H1 (cell line): Measurements from ENCODE around the gene BOD1L2. TPM values are rescaled to one million over a fixed set of nuclear protein-coding genes. Genes with fewer than 3 reads are reported as not detected.

Source experiments
- CTCF ChIA-PET: fragments of 300-600 bp; sonication (Branson Sonifier 250); formaldehyde crosslinking; loops from one replicate; lab custom pipeline; 2021; ENCODE audit not compliant: partially characterized antibody; lab: Charles Lee
- POLR2A ChIA-PET: fragments of 300-600 bp; sonication (Branson Sonifier 250); formaldehyde crosslinking; loops from one replicate; lab custom pipeline; 2021; ENCODE audit warnings: inconsistent platforms; ENCODE audit not compliant: partially characterized antibody; lab: Charles Lee
- DNase-seq, 2 experiments: peaks; one replicate each; pipeline versions ENCODE4 v3.0.0 to v3.0.0-alpha.2; 2010 to 2022; ENCODE audit warnings: low spot score in 2 of 2, low read depth in 1 of 2, mixed read lengths in 1 of 2
- FAIRE-seq: peaks from 2 replicates; lab custom pipeline; 2011; peaks lifted over from hg19 to GRCh38; lab: Jason Lieb, UNC
- H2AFZ ChIP-seq: 2 replicates; pipeline ENCODE4 v1.8.1; 2012; ENCODE audit warnings: low read length, inconsistent platforms
- H2AK5ac ChIP-seq: 2 replicates; pipeline ENCODE4 v1.6.1; 2013; ENCODE audit warnings: low read depth, low read length
- H2BK120ac ChIP-seq: replicated peaks from 2 replicates; pipeline ENCODE3; 2013; ENCODE audit warnings: low read depth, low read length, inconsistent platforms
- H2BK12ac ChIP-seq: 2 replicates; pipeline ENCODE4 v1.6.1; 2013; ENCODE audit warnings: low read depth, low read length
- H2BK15ac ChIP-seq: 2 replicates; pipeline ENCODE4 v1.6.1; 2013; ENCODE audit warnings: low read length
- H2BK20ac ChIP-seq: 2 replicates; pipeline ENCODE4 v1.6.1; 2013; ENCODE audit warnings: low read length
- H2BK5ac ChIP-seq: 2 replicates; pipeline ENCODE4 v1.6.1; 2013; ENCODE audit warnings: low read depth, low read length
- H3K14ac ChIP-seq: 2 replicates; pipeline ENCODE4 v1.6.1; 2013; ENCODE audit warnings: inconsistent platforms; ENCODE audit not compliant: insufficient read length
- H3K18ac ChIP-seq: 2 replicates; pipeline ENCODE4 v1.6.1; 2013; ENCODE audit warnings: low read length; ENCODE audit errors: extremely low read depth
- H3K23ac ChIP-seq: 2 replicates; pipeline ENCODE4 v1.6.1; 2013; ENCODE audit warnings: inconsistent platforms; ENCODE audit not compliant: insufficient read length
- H3K23me2 ChIP-seq: 2 replicates; pipeline ENCODE4 v1.6.1; 2013; ENCODE audit warnings: low read depth, low read length
- H3K27ac ChIP-seq: 2 replicates; pipeline ENCODE4 v1.6.1; 2011; ENCODE audit warnings: low read depth, low read length, inconsistent platforms
- H3K27me3 ChIP-seq, 4 experiments: replicated peaks in 1 of 4; 1 replicate in 1 of 4; 2 replicates in 3 of 4; pipeline versions ENCODE4 v1.6.1 to v1.8.1; 2011 to 2013; ENCODE audit warnings: low read length in 3 of 4, mild to moderate bottlenecking in 3 of 4, inconsistent platforms in 2 of 4, mixed read lengths in 2 of 4, moderate library complexity in 1 of 4; ENCODE audit not compliant: control insufficient read depth in 3 of 4, insufficient read depth in 3 of 4; ENCODE audit errors: extremely low read depth in 1 of 4
- H3K36me3 ChIP-seq, 4 experiments: 2 replicates each; pipeline versions ENCODE4 v1.6.1 to v1.8.1; 2011 to 2013; ENCODE audit warnings: mild to moderate bottlenecking in 4 of 4, low read length in 3 of 4, moderate library complexity in 2 of 4, control low read depth in 1 of 4, inconsistent platforms in 1 of 4; ENCODE audit not compliant: insufficient read depth in 4 of 4, control insufficient read depth in 2 of 4
- H3K4ac ChIP-seq: replicated peaks from 2 replicates; pipeline ENCODE3; 2013; ENCODE audit warnings: low read length, low read depth, mixed read lengths, inconsistent platforms; ENCODE audit not compliant: insufficient read length
- H3K4me1 ChIP-seq, 4 experiments: replicated peaks in 1 of 4; 1 replicate in 1 of 4; 2 replicates in 3 of 4; pipeline versions ENCODE4 v1.6.1 to v1.8.1; 2011 to 2013; ENCODE audit warnings: low read length in 3 of 4, inconsistent platforms in 2 of 4, mixed read lengths in 1 of 4; ENCODE audit not compliant: insufficient read depth in 4 of 4, control insufficient read depth in 3 of 4
- H3K4me2 ChIP-seq, 2 experiments: 2 replicates each; pipeline versions ENCODE4 v1.6.1 to v1.8.1; 2011 to 2013; ENCODE audit warnings: low read depth in 2 of 2, low read length in 2 of 2, control low read depth in 1 of 2, inconsistent platforms in 1 of 2, mild to moderate bottlenecking in 1 of 2; ENCODE audit not compliant: insufficient read depth in 1 of 2
- H3K4me3 ChIP-seq, 4 experiments: fragments of 200-600, 300-600 bp in 1 of 4; sonication (generic), shearing (Covaris generic), sonication (Bioruptor Twin) in 1 of 4; 2 replicates each; pipeline versions ENCODE4 v1.5.1 to v1.8.1; 2011 to 2016; ENCODE audit warnings: low read length in 4 of 4, low read depth in 3 of 4, control low read depth in 2 of 4, inconsistent platforms in 2 of 4, mild to moderate bottlenecking in 2 of 4, mixed read lengths in 1 of 4, moderate library complexity in 1 of 4; ENCODE audit not compliant: insufficient read depth in 2 of 4; ENCODE audit errors: extremely low read depth in 1 of 4
- H3K56ac ChIP-seq: replicated peaks from 2 replicates; pipeline ENCODE3; 2013; ENCODE audit warnings: low read depth, mild to moderate bottlenecking, mixed read lengths, low read length, inconsistent platforms; ENCODE audit not compliant: insufficient read length
- H3K79me1 ChIP-seq: 2 replicates; pipeline ENCODE4 v1.6.1; 2013; ENCODE audit warnings: low read depth, low read length, control low read depth
- H3K79me2 ChIP-seq, 2 experiments: 2 replicates each; pipeline versions ENCODE4 v1.6.1 to v1.8.1; 2012 to 2013; ENCODE audit warnings: low read length in 2 of 2, mild to moderate bottlenecking in 2 of 2, inconsistent platforms in 1 of 2; ENCODE audit not compliant: insufficient read depth in 2 of 2, control insufficient read depth in 1 of 2
- H3K9ac ChIP-seq, 4 experiments: replicated peaks in 1 of 4; 1 replicate in 1 of 4; 2 replicates in 3 of 4; pipeline versions ENCODE4 v1.6.1 to v1.8.1; 2011 to 2013; ENCODE audit warnings: low read depth in 3 of 4, low read length in 3 of 4, control low read depth in 2 of 4, mild to moderate bottlenecking in 2 of 4, moderate library complexity in 2 of 4, inconsistent platforms in 1 of 4; ENCODE audit errors: extremely low read depth in 1 of 4
- H3K9me3 ChIP-seq, 2 experiments: 2 replicates each; pipeline versions ENCODE4 v1.6.1 to v1.8.1; 2012 to 2013; ENCODE audit warnings: mild to moderate bottlenecking in 2 of 2, moderate library complexity in 2 of 2, control low read depth in 1 of 2, inconsistent platforms in 1 of 2, low read depth in 1 of 2, low read length in 1 of 2, mixed read lengths in 1 of 2; ENCODE audit not compliant: insufficient read depth in 2 of 2
- H4K20me1 ChIP-seq, 2 experiments: replicated peaks in 1 of 2; 2 replicates each; pipeline versions ENCODE3 to v1.8.1; 2011 to 2013; ENCODE audit warnings: inconsistent platforms in 2 of 2, low read length in 2 of 2, mild to moderate bottlenecking in 1 of 2; ENCODE audit not compliant: insufficient read depth in 2 of 2, control insufficient read depth in 1 of 2
- H4K5ac ChIP-seq: 2 replicates; pipeline ENCODE4 v1.6.1; 2013; ENCODE audit warnings: low read length, low read depth, mixed read lengths, inconsistent platforms; ENCODE audit not compliant: insufficient read length
- H4K8ac ChIP-seq: 2 replicates; pipeline ENCODE4 v1.8.0; 2013; ENCODE audit warnings: mild to moderate bottlenecking, moderate library complexity, low read length, inconsistent platforms; ENCODE audit not compliant: insufficient read depth; ENCODE audit errors: extremely low read depth
- H4K91ac ChIP-seq: replicated peaks from 2 replicates; pipeline ENCODE3; 2013; ENCODE audit warnings: low read length, mixed read lengths, inconsistent platforms; ENCODE audit not compliant: insufficient read length
- CHD2 ChIP-seq: IDR thresholded peaks from 2 replicates; pipeline ENCODE4 v1.6.1; 2012; ENCODE audit warnings: low read length, improper control_type of control experiment
- CTBP2 ChIP-seq: IDR thresholded peaks from 2 replicates; pipeline ENCODE4 v1.7.0; 2011; ENCODE audit warnings: borderline replicate concordance, mild to moderate bottlenecking, moderate library complexity, mixed read lengths, low read length; ENCODE audit not compliant: insufficient read depth, insufficient read length
- EZH2 ChIP-seq: fragments of 200-600 bp; sonication (generic); IDR thresholded peaks from 2 replicates; pipeline ENCODE4 v1.7.1; 2012; ENCODE audit warnings: low read depth, mild to moderate bottlenecking, moderate library complexity, low read length, inconsistent platforms; ENCODE audit not compliant: severe bottlenecking
- HDAC6 ChIP-seq: IDR thresholded peaks from one replicate; pipeline ENCODE4 v1.7.1; 2012; ENCODE audit warnings: low read depth, mild to moderate bottlenecking, inconsistent platforms, low read length, moderate library complexity
- JUN ChIP-seq: IDR thresholded peaks from 2 replicates; pipeline ENCODE4 v1.6.1; 2011; ENCODE audit warnings: low read depth, mild to moderate bottlenecking, improper control_type of control experiment, low read length
- KDM1A ChIP-seq: fragments of 200-600, 300-600 bp; sonication (generic); IDR thresholded peaks from 2 replicates; pipeline ENCODE4 v1.7.1; 2016; ENCODE audit warnings: mild to moderate bottlenecking, low read length, borderline replicate concordance
- KDM4A ChIP-seq: IDR thresholded peaks from one replicate; pipeline ENCODE4 v1.7.1; 2012; ENCODE audit warnings: low read depth, mild to moderate bottlenecking, moderate library complexity, low read length, inconsistent platforms; ENCODE audit not compliant: severe bottlenecking
- MAFK ChIP-seq: IDR thresholded peaks from 2 replicates; pipeline ENCODE4 v1.6.1; 2012; ENCODE audit warnings: low read depth, mild to moderate bottlenecking, improper control_type of control experiment, low read length
- RFX5 ChIP-seq: IDR thresholded peaks from 2 replicates; pipeline ENCODE4 v1.6.1; 2011; ENCODE audit warnings: low read depth, low read length, improper control_type of control experiment, borderline replicate concordance
- WGBS, 2 experiments: shearing (Covaris generic) in 1 of 2; methylation state at CpG; one replicate each; pipeline versions ENCODE4 v1.1.6 to v1.1.7; 2013 to 2015; ENCODE audit warnings: low lambda C conversion rate in 2 of 2, mixed read lengths in 2 of 2, inconsistent platforms in 1 of 2, low coverage in 1 of 2, missing lambda C conversion rate in 1 of 2; ENCODE audit not compliant: insufficient replicate concordance in 2 of 2, insufficient coverage in 1 of 2, insufficient read length in 1 of 2; ENCODE audit errors: extremely low coverage in 1 of 2, missing lambda C conversion rate in 1 of 2; 5-methylcytosine and 5-hydroxymethylcytosine counted together
- polyA plus RNA-seq, 7 experiments: library from polyadenylated mRNA; depleted of rRNA in 3 of 7; stranded (reverse) in 5 of 7; unstranded in 2 of 7; fragments of >200 nt in 5 of 7; fragments of 200-250 nt in 2 of 7; gene quantifications; 1 replicate in 5 of 7; 2 replicates in 1 of 7; 4 replicates in 1 of 7; pipeline versions ENCODE4 v1.2.1 to v1.2.3, GENCODE V29; 2011 to 2013; ENCODE audit warnings: missing spikeins in 2 of 7, mixed read lengths in 2 of 7
- total RNA-seq: library from RNA; stranded (reverse); fragmentation: NEBNext Ultra II Directional; extraction: Animal tissue kit (Norgen Biotek cat#: 25700); gene quantifications from 2 replicates; pipeline ENCODE4 v1.2.1, GENCODE V29; 2021

The BOD1L2 gene
- total and polyA plus RNA-seq, 2 of the 8 experiments (the other 6 are each of a cell fraction or from before 2014, with no cell fraction given), result not detected

DNA sequence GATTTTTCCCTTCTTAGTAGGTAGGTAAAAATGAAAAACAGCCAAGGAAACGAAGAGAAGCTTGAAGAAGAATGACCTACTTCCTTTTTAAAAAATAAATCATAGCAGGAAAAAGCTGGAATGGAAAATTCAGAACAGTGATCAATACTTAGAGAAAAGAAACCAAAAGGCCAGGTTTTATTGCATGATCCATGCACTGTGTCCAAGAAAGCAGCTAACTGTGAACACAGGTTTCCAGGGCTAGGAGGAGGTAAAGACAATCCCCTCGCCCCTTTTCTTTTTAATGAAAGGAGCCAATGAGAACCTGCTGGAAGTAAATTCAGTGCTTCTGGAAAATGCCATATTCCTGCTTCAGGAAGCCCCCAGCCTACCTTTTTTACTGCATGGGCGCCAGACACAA, 47.2 kb downstream of the BOD1L2 start:
- Histone ChIP-seq H3K36me3 (no peaks in the 10 kb centered on the region), H3K9me3 (no peaks in the 10 kb centered on the region), H2BK5ac (no peak overlapping the region), H3K4me1 (no peaks in the 10 kb centered on the region), H3K79me1 (no peaks in the 10 kb centered on the region), H2BK12ac (no peak overlapping the region), H4K8ac (no peak overlapping the region), H3K27me3 (no peaks in the 10 kb centered on the region), H2AK5ac (no peak overlapping the region), H3K4me3 (no peak overlapping the region), H2BK120ac (no peak overlapping the region), H2AFZ (no peak overlapping the region), H4K20me1 (no peaks in the 10 kb centered on the region), H3K18ac (no peak overlapping the region), H3K23me2 (no peaks in the 10 kb centered on the region), H4K91ac (no peak overlapping the region), H3K9ac (no peak overlapping the region), H2BK15ac (no peak overlapping the region), H3K56ac (no peak overlapping the region), H3K14ac (no peak overlapping the region), H3K23ac (no peak overlapping the region), H3K4ac (no peak overlapping the region), H2BK20ac (no peak overlapping the region), H3K4me2 (no peak overlapping the region), H4K5ac (no peak overlapping the region), H3K79me2 (no peaks in the 10 kb centered on the region), H3K27ac (no peak overlapping the region)
- CTCF ChIA-PET, result no interaction called here
- TF ChIP-seq MAFK (no peak), CHD2 (no peak), CTBP2 (no peak), KDM4A (no peak), HDAC6 (no peak), RFX5 (no peak), EZH2 (no peak), JUN (no peak), KDM1A (no peak)
- FAIRE-seq (no peak), DNase-seq (no peak)
- POLR2A ChIA-PET, result no interaction called here
- WGBS, 2 experiments, result 94% methylated on average over 3 of the region's 3 CpGs; no CpG with 5 or more reads in 1 of the 2 experiments
